HG02981 (cell line): ENCODE measurements around the gene DRICH1.
"Not testable (repeated sequence)": the region's sequence is repeated elsewhere in the genome, so short reads cannot be mapped to it uniquely, and the experiment has no call there.

ENCODE experiments used
- ATAC-seq: cut with Tn5 transposase; IDR thresholded peaks from one replicate; pipeline ENCODE4 v1.9.1; 2021; ENCODE audit warnings: mild to moderate bottlenecking, moderate library complexity; ENCODE audit not compliant: unreplicated experiment

The DRICH1 gene

DNA sequence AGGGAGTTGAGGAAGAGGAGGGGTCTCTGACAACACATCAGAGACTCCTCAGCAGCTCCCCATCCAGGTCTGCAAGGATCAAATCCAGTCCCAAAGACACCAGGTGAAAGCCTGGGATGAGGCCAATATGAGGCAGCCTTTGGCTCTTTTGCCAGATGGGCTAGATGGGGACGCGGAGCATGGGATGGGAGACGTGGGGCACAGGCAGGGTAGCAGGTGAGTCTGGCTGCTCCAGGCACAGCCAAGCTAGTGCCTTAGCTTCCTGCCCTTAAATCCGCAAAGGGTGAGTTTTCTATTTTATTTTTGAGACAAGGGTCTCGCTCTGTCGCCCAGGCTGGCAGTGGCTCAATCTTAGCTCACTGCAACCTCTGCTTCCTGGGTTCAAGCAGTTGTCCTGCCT is 19.6 kb upstream of the DRICH1 start:
- no peak for ATAC-seq

DNA sequence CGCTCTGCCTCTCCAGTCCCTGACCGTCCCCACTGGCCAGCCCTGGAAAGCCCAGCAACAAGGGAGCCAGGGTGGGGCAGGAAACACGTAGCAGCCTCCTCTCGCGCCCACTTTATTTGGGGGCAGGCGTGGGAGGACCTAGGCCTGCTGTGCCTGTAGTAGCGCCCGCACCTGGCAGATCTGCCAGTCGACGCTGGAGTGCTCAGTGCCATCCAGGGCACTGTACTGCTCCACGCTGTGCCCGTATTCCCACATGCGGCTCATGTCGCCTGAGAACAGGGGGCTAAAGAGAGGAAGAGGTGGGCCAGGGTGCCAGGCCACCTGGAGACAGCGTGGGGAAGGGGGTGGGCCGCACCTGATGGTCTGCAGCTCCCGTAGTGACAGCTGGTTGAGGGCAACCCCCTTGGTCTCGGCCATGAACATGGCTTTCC is 17.0 kb upstream of the DRICH1 start:
- ATAC-seq = no peak

DNA sequence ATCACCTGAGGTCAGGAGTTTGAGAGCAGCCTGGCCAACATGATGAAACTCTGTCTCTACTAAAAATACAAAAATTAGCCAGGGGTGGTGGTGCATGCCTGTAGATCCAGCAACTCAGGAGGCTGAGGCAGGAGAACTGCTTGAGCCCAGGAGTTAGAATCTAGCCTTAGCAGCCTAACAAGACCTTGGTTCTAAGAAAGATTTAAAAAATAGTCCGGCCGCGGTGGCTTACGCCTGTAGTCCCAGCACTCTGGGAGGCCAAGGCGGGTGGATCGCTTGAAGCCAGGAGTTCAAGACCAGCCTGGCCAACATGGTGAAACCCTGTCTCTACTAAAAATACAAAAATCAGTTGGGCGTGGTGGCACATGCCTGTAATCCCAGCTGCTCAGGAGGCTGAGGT is 14.4 kb upstream of the DRICH1 start:
- not testable (repeated sequence) for ATAC-seq

DNA sequence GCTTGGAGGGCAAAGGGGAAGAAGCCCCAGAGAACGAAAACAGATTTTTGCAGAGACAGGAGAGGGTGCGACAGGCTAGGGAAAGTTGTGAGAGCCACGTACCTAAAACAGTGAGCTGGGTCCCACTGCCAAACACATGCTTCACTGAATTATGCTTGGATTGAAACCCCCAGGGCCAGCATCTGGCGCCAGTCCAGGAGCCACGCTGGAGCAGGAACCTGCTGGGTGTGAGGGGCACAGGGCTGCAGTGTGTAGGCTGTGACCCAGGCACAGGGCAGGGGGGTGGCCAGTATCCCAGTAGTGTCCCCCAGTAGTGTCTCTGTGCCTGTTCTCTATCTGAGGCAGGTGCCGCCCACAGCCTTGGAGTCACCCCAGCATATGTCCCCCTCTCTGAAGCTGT is 8.1 kb upstream of the DRICH1 start:
- ATAC-seq = not testable (repeated sequence)

DNA sequence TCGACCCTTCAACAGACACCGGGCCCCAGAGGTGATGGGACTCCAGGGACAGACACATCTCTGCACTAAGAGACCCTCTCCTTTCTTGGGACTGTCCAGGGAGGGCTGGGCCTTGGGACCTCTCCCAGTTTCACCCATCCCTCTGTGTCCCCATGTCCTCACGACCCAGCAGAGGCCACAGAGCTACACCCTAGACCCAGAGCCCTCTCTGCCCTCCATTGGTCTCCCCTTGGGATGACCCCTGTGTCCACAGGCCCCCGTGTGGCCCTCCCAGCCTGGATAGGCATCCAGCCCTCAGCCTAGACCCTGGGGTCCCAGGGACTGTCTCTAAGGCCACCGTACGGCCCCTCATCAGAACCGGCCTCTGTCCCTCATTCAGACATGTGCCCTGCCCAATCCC is 7.5 kb upstream of the DRICH1 start:
- no peak for ATAC-seq

DNA sequence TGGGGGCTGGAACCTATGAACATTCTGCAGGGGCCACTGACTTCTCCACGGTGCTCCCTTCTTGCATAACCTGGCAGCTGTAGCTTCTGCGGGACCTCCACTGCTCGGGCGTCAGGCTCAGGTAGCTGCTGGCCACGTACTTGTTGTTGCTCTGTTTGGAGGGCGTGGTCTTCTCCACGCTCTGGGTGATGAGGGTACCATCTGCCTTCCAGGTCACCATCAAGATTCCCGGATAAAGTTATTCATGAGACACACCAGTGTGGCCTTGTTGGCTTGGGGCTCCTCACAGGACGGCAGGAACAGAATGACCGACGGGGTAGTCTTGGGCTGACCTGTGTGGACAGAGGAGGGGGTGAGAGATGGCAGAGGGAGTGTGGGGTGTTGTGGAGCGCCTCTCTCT is 6.5 kb upstream of the DRICH1 start:
- ATAC-seq = no peak

DNA sequence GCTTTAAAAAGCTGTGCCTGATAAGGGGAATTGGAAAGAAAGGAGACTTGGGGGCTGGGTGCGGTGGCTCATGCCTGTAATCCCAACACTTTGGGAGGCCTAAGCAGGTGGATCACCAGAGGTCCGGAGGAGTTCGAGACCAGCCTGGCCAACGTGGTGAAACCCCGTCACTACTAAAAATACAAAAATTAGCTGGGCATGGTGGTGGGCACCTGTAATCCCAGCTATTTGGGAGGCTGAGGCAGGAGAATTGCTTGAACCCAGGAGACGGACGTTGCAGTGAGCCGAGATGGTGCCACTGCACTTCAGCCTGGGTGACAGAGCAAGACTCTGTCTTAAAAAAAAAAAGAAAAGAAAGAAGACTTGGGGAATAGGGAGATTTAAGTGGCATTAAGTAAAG is 3.2 kb upstream of the DRICH1 start:
- not testable (repeated sequence) for ATAC-seq

DNA sequence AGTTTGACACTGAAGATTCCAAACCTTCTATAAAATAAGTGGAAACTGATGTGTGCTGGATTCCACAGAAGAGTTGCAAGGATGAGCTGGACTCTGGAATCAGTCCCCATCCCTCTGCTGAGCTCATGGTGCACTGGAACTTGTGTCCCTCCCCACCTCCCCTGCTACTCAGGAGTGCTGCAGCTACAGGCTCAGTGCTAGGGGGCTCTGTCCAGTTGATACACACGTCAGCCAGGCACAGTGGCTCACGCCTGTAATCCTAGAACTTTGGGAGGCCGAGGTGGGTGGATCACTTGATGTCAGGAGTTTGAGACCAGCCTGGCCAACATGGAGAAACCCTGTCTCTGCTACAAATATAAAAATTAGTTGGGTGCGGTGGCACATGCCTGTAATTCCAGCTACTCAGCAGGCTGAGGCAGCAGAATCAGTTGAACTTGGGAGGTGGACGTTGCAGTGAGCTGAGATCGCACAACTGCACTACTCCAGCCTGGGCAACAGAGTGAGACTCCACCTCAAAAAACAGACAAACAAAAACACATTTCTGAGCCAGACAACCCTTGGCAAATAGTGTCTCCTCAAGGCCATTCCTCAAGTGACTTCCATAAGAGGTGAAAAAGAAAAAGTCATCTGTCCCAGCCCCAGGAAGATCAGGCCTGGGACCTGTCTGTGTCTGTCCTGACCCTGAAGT is 3.9 kb downstream of the DRICH1 start:
- not testable (repeated sequence) for ATAC-seq

DNA sequence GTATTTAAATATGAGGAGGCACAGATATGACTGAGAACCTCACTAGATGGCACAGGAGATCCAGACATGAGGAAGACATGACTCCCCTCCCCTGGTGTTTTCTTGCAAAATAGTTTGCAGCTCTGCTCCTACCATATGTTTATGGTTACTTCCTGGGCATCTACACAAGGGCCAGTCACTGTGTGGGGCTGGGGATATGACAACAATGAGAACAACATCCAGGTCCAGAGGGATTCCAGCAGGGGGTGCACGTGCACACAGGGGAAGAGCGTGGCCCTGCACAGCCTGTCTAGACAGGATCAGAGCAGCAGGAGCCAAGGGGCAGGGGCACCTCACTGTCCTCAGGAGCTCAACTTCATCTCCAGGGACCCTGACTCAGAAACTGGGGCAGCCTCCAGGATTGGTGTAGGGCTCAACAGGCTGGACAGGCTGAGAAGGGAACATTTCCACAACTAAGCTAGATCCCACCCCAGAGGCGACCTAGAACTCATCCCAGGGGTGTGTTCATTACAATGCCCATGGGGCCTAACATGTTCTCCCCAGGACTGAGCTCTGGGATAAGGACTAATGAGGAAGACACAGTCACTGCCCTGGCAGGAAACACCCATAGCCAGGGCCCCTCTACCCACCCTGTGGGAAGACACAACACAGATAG is 4.6 kb downstream of the DRICH1 start:
- ATAC-seq = not testable (repeated sequence)

DNA sequence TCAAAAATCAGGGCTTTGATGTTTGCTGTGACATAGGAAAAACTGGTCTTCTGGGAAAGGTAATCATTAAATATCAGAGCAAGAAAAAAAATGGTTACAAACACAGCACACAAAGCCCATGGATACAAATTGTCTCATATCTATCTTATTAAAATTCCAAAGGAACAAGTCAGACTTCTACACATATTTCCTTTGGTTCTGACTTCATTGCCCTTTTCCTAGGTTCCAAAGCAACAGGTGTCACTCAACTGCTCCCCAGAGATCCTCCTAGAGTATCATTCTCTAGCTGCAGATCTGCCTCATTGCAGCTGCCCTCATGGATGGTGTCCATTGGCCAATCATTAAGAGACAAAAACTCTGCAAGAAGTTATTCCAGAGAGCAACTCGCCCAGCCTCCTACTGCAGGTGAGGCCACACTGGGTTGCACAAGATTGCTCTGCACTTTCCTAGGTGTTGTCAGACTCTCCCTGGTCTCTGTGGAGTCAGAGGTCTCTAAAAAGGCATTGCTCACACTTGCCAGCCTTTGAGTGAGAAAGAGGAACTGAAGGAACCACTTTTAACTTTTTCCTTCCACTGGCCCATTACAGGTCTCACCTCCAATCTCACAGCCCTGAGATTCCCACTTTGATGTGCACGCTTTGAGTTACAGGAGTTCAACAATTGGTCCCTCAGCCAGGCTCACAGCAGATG is 5.7 kb downstream of the DRICH1 start:
- no peak for ATAC-seq

DNA sequence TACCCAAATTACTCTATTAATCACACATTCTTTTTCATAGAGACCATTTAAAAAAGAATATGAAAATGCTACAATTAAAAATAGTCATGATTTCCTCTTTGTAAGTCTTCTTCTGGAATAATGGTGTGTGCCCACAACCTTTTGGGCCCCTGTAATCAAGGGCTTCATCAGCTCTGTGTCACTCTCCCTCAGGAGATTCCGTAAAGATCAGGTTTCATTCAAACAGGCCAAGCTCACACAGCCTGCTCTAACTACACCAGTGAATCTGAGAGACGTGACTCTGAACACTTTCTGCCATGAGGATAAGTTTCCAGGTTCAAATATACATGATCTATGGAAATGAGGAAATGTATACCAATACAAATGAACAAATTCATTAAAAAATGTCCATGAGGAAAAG is 9.5 kb downstream of the DRICH1 start:
- ATAC-seq = no peak

DNA sequence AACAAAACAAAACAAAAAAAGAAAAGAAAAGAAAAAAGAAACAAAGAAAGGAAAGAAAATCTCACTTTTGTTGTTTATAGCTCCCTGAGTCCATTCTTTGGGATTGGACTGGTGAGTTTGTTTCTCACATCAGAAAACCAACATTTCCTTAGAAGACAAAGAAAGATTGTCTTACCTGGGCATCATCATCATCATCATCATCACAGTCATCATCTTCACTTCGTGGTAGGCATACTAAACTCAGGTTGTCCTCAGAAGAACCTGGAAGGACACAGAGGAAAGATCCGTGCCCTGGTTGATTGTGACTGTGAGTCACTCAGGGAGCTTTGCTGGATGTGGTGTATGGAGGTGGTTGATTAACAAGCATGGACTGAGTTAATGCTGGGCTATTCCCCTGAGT is 10.2 kb downstream of the DRICH1 start:
- ATAC-seq = not testable (repeated sequence)

DNA sequence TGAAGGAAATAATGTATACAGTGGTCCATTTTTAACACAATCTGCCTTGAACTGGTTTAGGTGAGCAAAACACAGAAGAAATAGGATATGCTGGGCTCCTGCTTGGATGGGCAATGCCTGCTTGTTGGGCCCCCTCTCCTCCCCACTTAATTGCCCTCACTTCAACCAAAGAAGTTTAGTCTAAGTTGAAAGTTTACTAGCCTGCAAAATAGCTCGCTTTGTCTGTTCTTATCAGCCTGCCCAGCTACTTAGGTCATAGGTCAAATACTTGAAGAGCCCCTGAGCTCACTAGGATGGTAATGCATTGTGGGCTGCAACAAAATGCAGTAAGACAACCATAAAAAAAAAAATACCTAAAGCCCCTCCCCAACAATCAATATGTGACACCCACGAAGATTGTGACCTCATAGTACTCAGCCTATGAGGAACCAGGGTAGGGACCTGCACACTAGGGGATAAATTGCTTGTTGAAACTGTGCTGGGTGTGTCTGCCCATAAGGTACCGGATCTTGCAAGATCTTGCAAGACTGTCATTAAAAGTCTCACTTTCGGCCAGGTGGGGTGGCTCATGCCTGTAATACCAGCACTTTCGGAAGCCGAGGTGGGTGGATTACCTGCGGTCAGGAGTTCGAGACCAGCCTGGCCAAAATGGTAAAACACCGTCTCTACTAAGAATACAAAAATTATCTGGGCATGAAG is 10.9 kb downstream of the DRICH1 start:
- no peak for ATAC-seq

DNA sequence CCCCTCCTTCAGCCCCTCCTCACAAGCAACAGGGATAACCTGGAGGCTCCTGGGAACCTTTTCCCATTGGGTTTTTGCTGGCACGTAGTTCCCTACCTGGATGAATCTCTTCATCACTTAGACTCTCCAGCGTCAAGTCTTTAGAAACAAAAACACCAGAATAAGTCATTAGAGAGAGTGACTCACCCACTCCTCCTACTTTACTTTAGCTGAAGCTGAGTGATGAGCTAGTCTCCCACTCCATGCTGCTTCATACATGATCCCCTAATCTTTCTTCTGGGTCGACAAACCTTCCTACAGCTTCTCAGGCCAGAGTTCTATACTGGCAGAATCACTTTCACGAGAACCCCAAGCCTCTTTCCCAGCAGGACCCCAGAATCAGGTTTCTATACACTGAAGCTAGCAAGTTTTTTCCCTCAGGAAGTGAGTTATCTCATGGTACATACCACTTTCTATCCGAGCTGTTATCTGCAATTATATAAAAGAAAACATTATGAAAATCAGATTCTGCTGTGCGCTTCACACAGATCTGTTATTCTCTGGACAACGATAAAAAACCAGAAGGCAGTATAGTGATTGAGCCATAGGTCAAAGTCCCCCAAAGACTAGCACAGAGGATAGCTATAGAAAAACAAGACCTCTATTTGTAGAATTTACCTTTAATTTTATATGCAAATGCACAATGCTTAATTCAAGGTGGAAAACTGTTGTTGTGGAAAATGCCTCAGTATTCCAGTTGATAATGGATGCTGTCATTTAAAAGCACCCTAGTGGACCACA is 18.7 kb downstream of the DRICH1 start:
- ATAC-seq = no peak

DNA sequence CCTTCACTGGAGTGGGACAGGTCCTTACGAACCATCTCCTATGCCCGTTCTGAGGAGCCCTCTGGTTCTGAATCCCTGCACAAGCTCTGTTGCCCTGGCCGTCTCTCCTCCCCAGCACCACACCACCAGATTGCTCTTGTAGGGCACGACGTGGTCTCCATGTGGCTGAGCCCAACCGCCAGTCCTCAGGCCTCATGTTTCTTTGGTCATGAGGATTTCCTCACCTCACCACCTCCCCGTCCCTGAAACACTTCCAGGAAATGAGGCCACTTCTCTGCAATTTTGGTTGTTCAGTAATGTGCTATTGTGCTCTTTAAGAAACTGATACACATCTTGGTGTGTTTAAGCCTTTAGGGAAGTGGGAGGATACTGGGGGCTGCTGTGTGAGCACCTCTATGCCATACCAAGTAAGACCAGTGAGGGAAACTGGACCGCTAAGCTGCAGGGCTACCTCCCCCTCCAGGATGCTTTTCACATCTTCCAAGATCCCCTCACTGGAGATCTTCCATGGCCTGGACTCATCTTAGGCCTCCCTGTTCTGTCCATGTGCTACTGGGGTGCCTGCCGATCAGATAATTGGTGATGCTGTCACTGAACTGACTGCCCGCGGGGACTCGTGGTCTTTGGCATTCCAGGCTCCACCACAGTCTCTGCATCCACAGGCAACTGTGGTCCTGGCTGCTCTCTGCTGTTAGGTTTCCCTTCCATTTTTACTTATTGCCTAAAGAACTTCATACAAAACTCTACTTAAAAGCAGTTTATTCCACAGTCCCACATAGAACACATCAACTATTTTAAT is 21.9 kb downstream of the DRICH1 start:
- no peak for ATAC-seq

DNA sequence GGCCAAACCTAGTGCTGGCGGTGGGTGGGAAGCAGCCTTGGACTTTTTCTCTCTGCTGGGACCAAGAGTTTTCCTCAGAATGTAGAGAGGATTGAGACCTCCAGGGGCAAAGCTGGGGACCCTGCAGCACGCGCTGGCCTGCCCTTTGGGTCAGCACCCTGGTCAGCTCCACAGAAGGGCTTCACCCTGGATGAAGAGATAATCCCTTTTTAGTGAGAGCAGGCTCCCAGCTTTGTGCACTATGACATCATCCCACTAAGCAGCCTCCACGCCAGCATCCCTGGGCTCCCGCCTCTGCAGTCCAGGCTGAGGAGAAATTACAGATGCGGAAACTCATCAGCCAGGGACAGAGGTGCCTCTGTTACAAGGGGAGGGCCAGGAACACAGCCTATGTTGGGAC is 23.5 kb downstream of the DRICH1 start:
- no peak for ATAC-seq

DNA sequence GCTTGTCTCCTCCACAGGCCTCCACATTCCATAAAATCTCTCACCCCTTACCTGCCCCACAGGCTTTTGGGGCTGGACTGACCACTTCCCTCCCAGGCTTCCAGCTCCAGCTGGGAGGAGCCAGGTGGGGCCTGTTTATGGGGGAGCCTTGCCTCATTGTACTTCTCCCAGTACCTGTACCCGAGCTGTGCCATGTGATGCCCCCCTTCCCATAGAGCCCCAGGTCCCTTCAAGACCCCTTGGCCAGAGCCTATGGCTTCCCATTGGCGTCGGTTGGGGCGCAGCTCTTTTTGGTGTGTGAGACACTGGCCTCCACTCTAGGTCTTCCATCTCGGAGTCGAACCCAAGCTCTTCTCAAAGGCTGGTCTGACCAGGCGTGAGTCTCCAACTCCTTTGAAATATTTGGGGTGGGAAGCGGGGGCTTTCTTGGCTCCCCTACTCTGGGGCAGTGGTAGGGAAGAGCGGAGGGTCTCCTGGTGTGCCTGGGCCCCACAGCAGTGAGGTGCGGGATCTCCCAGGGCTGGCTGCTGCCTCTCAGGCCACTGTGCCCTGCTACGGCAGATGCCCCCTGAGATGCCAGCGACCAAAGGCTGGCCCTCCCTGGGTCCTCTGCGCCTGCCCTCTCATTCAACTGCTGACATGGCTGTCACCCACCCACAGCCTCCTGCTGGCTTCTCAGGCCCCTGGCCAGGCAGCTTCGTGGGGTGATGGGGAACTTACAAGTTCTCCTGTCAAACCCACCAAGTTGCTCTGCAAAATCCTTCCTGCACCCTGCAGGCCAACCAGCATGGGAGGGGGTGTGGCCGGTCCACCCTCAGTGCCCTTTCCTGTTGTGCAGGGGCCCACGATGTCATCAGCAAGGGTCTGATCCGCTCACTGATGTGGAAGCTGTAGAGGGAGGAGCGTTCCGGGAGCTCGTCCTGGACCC is 25.7 kb downstream of the DRICH1 start:
- ATAC-seq = no peak

DNA sequence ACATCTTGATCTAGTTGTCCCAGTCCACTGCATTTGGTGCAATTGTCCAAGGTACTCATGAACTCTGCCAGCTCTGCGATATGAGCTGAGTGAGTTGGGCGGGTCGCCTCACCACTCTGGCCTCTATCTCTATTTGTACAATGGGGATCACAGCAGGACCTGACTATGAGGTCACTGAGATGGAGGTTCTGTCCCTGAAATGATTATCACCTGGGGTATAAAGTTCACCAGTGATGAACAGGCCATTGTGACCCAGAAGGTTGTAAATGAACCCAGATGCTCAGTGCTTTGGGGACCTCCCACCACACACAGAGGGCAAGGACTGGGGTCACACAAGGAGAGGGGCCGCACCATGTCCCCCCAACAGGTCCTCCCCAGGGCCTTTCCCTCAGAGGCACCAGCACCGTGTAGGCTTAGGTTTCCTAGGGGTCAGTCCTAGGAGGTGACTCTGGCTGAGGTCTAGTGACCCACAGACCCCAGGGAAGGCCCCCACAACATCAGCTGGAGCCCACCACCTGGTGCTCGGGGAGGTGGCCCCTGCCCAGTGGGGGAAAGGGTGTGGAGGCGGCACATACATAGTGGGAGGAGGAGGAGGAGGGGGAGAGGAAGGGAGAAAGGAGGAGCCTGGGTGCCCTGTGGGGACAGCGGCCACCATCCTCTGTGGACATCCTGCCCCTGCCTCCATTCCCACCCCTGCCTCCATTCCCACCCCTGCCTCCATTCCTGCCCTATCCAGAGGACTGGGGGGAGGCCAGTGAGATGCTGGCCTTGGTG is 27.0 kb downstream of the DRICH1 start:
- ATAC-seq = no peak
